HG02884 (cell line): ENCODE data around the gene PRUNE1.

Experiments used
- ATAC-seq: cut with Tn5 transposase; IDR thresholded peaks from one replicate; pipeline ENCODE4 v1.9.1; 2021; ENCODE audit warnings: mild to moderate bottlenecking, moderate library complexity; ENCODE audit not compliant: unreplicated experiment

PRUNE1 gene, protein sequence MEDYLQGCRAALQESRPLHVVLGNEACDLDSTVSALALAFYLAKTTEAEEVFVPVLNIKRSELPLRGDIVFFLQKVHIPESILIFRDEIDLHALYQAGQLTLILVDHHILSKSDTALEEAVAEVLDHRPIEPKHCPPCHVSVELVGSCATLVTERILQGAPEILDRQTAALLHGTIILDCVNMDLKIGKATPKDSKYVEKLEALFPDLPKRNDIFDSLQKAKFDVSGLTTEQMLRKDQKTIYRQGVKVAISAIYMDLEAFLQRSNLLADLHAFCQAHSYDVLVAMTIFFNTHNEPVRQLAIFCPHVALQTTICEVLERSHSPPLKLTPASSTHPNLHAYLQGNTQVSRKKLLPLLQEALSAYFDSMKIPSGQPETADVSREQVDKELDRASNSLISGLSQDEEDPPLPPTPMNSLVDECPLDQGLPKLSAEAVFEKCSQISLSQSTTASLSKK

DNA sequence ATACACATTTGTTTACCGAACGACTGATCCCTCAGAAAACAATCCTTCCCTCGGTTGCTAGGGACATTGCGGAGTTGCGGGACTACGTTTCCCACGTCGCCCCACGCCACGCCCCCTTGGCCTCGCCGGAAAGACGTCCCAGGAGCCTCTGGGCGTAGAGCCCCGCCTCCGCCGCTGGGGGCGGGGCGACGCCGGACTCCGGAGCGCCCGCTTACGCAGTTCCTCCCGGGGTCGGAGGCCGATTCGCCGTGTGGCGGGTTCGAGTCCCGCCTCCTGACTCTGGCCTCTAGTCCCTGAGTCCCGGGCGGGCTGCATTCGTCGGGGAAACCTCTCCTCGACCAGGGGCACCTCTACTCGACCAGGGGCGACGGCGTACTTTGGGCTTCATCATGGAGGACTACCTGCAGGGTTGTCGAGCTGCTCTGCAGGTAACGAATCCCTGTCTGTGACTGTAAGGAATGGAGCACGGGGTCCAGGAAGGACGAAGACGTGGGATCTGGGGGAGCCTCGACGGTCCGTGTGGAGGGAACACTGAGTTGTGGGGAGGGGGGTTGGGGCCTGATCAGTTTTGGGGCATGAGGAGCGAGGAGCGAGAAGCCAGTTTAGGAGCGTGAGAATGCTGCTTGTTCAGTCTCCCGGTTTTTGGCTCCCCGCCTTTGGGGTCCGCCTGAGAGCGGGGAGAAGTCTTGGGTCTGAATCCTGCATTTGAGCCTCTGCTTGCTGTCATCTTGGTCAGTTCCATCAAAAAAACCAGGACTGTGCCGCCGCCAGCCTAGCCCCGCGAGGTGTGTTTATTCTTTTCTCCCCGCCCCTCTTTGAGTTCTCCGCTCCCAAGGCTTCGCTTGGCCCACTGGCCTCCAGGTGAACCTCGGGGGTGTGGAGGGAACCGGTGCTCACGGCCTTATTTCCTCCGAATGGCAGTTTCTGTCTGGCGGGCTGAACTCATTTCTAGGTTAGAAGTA is at the start of gene PRUNE1:
Gene PRUNE1, plus strand, starts transcription at position 206 of the 962 bp plus-strand sequence. Its CDS starts 184 bp downstream, at position 390.
- ATAC-seq, result peak; percentile 63

DNA sequence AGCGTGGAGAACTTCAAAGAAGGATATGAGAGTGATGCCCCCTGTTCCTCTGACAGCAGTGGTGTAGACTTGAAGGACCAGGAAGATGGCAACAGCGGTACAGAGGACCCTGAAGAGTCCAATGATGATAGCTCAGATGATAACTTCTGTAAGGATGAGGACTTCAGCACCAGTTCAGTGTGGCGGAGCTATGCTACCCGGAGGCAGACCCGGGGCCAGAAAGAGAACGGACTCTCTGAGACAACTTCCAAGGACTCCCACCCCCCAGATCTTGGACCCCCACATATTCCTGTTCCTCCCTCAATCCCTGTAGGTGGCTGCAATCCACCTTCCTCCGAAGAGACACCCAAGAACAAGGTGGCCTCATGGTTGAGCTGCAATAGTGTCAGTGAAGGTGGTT is 47.6 kb upstream of the PRUNE1 start:
- no peak for ATAC-seq

DNA sequence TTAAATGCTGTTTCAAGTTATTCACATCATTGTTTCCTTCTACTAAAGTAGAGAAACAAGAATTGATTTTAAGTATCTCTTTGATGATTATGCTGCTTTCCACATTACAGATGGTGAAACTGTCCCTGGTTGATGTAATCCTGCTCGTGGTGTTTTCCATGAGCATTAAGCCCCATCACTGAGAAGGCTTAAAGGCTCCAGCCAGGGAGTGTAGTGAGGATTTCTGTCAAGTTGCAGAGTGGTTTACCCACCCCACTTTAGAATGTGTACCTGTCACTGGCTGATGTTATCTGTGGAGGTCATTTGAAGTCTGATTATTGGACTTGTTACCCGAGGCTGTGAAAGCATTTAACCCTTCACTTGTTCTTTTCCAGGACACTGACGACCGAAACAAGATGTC is 46.5 kb upstream of the PRUNE1 start:
- no peak for ATAC-seq

DNA sequence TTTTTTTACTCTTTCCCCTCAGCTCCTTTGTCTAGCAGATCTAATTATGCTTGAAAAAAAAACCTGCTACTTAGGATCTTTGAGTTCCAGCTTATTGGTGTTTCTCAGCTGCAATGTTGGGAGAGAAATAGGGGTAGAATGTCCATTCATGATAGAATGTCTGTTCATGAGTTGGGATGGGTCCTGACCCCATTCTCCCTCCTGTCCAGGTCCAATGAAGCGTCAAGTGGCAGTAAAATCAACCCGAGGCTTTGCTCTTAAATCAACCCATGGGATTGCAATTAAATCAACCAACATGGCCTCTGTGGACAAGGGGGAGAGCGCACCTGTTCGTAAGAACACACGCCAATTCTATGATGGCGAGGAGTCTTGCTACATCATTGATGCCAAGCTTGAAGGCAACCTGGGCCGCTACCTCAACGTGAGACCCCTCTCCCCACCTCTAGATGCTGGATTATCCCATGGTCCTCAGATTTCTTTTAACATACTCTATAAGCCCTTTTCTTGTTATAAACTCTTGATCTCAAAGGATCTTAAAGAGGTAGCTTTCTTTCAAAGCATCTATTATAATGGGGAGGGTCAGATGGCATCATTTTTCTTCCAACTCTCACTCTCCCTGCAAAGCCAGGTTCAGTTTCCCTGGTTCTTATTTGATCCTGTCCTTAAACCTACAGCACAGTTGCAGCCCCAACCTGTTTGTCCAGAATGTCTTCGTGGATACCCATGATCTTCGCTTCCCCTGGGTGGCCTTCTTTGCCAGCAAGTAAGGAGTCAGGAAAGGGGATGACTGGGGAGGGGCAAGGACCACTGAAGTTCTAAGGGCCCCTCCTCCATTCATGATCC is 44.7 kb upstream of the PRUNE1 start:
- no peak for ATAC-seq

DNA sequence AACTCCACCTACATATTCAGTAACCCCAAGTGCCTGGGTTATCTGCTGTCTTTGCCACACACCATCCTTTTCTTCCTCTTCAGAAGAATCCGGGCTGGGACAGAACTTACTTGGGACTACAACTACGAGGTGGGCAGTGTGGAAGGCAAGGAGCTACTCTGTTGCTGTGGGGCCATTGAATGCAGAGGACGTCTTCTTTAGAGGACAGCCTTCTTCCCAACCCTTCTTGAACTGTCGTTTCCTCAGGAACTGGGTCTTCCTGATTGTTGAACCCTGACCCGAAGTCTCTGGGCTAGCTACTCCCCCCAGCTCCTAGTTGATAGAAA is 44.1 kb upstream of the PRUNE1 start:
- no peak for ATAC-seq

DNA sequence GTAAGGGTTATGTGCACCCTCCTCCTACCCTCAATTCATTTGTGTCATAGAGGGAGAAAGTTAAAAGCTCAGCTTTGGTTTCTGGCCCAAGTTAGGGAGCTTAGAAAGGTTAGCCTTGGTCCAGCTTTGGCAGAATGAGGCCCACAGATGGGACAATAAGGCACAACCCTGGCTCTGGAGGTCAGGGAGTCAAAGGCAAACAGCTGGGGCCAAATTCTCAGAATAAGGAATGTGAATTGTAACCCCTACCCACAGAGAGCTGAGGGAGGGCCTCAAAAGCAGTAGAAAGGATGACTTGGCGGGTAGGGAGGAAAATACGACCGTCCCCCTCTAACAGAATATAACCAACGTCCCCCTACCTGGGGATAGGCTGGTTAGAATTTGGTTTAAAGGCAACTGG is 42.6 kb upstream of the PRUNE1 start:
- no peak for ATAC-seq

DNA sequence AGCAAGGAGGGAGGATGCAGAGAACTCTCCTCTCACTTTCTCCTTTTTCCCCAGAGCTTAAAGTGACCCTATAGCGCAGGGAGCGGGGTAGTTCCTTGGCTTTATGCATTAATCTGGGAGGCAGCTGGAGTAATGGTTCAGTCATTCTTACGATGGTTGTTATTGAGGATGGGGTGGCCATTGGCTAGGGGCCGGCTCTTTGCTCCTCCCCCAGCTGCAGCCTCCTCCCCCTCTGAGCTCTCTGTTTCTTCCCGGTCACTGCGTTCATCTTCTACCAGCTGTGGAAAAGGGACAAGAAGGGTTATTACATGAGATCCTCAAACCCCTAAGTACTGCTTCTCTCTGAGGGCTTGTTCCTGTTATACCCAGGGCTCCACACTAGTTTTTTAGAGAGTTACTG is 42.2 kb upstream of the PRUNE1 start:
- ATAC-seq, result no peak

DNA sequence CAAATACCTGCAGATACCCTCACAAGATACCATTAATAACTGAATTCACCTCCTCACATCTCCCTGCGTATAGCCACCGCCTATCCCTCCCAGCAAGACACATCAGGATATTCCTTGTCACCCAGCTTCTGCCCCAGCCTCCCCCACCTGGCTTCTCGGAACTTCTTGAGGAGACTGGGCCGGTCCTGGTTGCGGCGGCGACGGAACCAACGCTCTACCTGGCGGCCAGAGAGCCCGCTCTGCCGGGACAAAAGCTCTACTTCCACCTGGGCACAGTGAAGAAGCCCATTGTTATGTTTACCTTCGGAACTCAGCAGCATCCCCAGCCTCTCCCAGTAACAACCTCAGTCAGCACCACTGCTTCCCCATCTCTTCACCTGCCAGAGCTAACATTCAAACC is 40.3 kb upstream of the PRUNE1 start:
- no peak for ATAC-seq

DNA sequence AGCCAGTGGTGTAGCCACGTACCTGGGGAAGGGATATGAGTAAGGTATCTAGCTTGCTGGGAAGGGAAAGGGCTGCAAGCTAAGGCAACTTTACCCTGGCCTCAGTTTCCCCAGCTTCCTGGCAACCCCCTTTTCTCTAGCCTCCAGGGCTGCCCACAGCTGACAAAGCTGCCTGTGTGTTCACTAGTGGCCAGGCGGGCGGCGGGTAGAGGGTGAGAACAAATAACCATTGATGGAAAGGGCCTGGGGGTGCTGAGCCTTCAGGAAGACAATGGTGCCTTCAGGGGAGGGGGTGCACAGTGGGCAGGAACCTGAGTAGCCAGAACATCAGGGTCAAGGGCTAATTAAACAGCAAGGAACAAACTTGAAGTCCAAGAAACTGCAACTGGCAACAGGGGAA is 39.8 kb upstream of the PRUNE1 start:
- ATAC-seq, result no peak

DNA sequence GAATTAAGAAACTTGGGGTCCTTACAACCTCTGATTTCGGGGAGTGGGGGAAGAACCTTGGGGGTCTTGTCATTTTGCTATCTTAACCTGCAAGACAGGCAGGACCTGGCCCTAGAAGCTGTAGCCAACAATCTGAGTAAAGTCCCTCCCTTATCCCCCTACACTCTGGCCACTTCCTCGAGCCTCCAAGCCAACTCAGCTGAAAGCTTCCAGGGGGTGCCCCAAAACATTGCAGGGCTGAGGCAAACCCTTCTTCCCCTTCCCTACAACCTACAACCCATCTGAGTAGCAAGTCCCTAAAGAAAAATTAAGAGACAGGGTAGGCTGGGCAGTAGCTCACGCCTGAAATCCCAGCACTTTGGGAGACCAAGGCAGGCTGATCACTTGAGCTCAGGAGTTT is 38.6 kb upstream of the PRUNE1 start:
- ATAC-seq, result no peak

DNA sequence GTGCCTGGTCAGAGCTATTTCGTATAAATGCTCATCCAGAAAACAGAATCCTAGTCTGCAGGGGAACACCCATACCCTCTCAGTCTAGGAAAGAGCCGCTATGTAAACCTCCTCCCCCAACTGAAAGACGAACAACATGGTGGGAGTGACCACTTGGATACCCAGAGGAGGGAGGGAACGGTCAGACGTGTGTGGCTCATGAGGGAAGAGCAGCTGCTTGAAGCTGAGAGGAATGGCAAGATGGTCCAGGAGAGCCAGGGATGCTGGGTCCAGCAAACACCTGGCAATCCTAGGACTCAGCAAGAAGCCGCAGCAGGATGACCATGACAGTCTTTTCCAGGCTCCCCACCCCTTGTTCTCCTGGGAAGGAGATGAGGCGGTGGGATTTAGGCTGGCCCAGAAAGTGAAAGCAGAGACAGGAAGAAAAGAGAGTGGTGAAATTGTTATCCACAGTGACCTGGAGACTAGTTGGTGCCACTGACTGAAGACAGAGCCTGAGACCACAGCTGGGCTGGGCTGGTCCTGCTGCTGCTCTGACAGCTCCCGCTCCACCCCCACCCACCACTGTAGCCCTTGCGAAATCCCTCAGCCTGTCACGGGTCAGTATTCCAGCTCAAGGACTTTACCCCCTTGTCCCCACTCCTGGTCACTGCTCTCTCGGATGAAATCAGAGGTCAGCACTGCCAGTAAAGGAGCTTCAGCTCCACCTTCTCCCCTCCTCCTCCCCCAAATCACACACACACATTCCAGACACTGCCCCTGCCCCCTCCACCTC is 37.3 kb upstream of the PRUNE1 start:
- ATAC-seq, result no peak

DNA sequence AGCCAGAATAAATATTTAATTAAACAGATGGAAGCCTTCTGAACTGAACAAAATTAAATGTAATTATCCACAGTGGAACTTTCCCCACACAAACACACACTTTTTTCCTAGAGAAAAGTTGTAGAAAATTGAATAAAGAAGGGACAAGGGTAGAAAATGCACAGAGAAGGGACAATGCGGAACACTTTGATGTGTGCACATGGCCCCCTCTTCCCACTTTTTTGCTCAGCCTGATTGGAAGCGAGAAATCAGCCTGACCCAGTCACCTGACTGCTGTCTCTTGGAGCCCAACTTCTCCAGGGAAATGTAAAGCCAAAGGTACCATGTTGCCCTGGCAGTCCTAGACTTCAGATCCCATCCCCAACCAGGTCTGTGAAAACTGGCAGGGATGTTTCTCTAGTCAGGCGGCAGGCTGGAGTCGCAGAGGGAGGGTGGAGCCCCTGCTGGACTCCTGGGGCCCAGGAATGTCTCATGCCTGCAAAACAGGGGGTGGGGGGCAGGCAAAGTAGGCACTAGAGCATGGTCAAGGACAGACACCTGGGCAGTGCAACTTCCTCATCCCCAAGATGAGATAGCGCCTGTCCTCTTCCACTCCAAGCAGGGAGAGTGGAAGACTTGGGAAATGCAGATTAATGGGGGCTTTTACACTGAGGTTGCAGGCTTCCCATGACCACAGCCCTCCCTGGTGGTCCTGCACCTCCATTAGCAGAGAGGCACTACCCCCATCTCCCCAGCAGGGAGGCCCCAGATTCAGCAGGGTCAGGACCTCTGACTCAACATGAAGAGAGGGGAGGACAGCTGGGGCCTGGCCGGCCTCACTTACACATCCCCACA is 36.4 kb upstream of the PRUNE1 start:
- ATAC-seq, result no peak

DNA sequence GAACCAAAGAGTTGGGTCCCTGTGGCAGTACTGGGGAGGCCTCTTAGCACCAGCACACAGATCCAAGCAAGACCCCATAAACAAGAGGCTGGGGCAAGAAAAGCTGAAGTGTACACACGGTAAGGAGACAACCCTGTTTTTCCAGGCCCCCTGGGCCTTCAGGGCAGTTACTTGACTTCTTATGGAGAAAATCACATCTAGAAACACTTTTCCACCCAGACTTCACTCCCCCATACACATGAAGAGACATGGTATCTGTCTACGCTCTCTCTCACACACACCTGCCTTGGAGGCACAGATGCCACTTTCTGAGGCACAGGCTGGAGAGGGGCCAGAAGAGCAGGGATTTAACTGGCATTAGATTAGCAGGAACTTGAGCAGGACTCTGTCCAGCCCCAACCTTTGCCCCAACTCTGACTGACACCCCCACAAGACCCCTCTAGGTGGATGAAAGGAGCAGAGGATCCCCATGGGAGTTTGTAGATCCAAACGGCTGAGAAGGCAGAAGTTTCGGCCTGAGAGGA is 35.8 kb upstream of the PRUNE1 start:
- ATAC-seq, result no peak

DNA sequence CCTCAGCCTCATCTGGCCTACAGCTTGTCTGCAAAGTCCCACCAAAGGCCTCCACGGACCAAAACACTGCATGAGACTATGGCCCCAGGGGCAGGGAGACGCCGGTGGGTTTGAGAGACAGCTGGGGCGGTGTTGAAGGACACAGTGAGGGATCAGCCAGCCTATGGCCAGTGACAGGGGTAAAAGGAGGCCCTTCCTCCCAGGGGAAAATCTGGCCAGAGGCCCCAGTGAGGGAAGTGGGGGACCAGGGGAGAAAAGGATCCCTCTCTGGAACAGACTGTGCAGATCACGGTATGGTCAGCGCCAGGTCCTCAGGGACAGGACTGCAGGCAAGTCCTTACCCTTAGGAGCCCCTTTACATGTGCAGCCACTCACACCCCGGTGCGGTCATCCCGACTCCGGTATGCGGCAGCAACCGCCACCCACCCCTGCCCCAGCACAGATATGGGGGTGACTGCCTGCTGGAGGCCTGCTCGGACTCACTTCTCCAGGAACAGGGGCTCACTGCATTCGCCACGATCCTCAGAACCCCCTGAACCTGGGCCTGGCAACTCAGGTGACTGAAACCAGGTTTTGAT is 34.9 kb upstream of the PRUNE1 start:
- ATAC-seq, result no peak

DNA sequence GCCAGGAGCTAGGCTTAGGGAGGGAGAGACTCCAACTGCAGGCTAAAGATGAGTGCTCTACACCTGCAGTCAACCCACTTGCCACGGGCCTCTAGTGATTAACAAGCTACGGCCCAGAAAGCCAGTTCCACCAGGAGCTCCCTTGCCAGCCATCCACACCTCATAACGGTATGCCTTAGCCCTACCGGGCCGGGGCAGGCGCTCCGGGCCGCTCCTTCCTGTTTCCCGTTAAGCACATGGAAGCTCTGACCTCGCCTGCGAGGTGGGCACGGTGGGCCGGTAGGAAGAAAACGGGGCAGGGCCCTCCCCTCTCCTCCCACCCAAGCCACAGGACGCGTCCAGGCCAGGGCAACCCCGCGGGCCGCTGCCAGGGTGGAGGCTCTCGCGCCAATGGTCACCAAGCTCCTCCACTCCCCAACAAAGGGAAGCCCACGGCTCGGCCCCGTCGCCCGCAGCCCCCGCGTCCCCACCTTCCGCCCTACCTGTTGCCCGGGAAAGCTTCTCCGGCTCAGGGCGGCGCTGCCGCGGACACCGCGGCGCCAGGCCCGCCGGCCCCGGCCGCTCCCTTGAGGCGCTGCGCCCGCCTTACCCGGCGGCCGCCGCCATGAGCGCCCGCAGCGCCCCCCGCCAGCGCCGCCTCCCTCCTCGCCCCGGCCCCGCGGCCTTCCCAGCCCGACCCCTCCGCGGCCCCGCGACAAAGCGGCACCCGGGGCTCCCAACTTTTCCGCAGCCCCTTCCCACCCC is 34.2 kb upstream of the PRUNE1 start:
- no peak for ATAC-seq

DNA sequence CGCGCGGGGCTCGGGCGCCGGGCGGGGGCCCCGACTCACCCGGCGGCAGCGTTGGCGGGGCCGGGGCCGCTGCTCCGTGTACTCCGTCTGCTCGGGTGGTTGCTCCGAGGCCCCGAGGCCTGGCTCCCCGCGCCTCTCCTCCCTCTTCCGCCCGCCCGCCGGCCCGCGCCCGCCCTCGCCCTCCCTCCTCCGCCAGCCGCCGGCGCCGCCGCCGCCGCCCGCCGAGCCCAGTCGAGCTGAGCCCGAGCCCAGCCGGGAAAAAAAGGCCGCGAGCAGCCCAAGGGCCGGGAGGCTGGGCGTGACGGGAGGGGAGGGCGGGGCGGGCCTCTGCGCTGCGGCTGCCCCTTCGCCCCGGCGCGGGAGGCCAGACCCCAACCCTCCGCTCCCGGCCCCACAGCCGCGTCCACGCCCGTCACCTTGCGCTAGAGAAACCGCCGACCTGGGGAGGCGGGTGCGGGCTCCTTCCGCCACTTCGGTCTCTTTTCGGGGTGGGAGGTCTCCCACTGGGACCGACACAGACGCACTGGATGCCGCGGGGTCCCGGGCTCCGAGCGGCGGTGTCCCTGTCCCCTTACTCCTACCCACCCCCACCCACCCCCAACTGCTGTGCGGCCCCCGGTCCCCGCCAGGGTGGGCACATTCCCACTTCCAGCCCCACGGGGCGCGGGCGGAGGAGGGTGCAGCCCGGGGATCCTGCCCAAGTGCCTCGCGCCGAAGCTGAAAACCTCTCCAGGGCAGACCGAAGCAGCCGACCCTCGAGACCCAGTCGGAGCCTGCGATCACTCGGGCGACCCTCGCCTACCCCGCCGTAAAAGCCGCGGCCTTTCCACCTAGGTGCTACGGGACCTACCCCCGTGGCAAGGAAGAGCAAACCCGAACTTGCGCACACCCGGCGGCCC is 33.4 kb upstream of the PRUNE1 start, which contains the start of gene CERS2:
Gene CERS2, minus strand, starts transcription at position 256 of the 899 bp plus-strand sequence. CDS start 5,745 bp downstream, outside the sequence.
- ATAC-seq, result peak; percentile 51

DNA sequence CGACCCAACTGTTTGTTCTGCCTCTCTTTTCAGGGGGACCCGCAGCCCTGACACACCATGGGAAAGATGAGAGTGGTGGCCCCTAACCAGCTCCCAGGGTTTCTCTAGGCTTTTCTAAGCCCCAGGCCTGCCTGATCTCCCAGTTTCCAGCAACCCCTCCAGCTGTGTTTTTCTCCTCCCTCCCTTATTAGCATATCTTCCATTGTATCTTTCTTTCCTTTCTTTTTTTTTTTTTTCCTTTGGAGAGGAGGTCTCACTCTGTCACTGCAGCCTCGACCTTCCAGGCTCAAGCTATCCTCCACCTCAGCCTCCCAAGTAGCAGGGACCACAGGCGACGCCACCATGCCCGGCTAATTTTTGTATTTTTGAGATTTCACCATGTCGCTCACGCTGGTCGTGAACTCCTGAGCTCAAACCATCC is 31.8 kb upstream of the PRUNE1 start:
- no peak for ATAC-seq
